ENCODE data around the gene WASL.

- TF ChIP-seq CTCF (optimal IDR thresholded peaks at IDR 0.05 in 1 of 3, IDR thresholded peaks at IDR 0.05 in 1 of 3, conservative IDR thresholded peaks at IDR 0.05 in 1 of 3; ENCODE audit: extremely low read depth in 1 of 3, insufficient read depth in 2 of 3, low read length in 3 of 3) = no peak
- no peak for TF ChIP-seq EZH2 (IDR thresholded peaks at IDR 0.05; ENCODE audit: low read length)
Measured at GRCh38 chr7:123643495-123644441, 105.0 kb downstream of the WASL start.
